Astrocyte of the spinal cord (primary cell): Measurements from ENCODE around the gene WNT7B.
A peak's percentile ranks its signal among the peaks of the same experiment; 100 is the strongest.

Experiments used
- DNase-seq: peaks from one replicate; pipeline ENCODE4 v3.0.0; 2011; ENCODE audit warnings: low read depth, low spot score
- H3K4me3 ChIP-seq: 2 replicates; pipeline ENCODE4 v1.5.1; 2011; ENCODE audit warnings: low read depth, mild to moderate bottlenecking, low read length, moderate library complexity
- CTCF ChIP-seq: IDR thresholded peaks from 2 replicates; pipeline ENCODE4 v1.5.1; 2012; ENCODE audit warnings: low read depth, mild to moderate bottlenecking, low read length, inconsistent platforms
- in situ Hi-C: cut with HindIII; loops from 2 replicates; pipeline ENCODE4 v1.10.0; 2017; ENCODE audit warnings: low sequenced_read_pairs

The WNT7B gene

GRCh38 chr22:45891471-45891995 lies 85.4 kb downstream of the WNT7B start:
- DNase-seq = no peak
- in situ Hi-C loops = no loop called here
- no peak overlapping the region for H3K4me3 ChIP-seq
- TF ChIP-seq CTCF = no peak

- no peak for TF ChIP-seq CTCF
- H3K4me3 ChIP-seq = no peak overlapping the region
- in situ Hi-C loops = no loop called here
- DNase-seq = no peak
Observed at GRCh38 chr22:45891021-45891421, 85.9 kb downstream of the WNT7B start.

- no peak overlapping the region for H3K4me3 ChIP-seq
- DNase-seq = no peak
- in situ Hi-C loops = no loop called here
- no peak for TF ChIP-seq CTCF
Observed at GRCh38 chr22:45890351-45890635, 86.7 kb downstream of the WNT7B start.

DNA sequence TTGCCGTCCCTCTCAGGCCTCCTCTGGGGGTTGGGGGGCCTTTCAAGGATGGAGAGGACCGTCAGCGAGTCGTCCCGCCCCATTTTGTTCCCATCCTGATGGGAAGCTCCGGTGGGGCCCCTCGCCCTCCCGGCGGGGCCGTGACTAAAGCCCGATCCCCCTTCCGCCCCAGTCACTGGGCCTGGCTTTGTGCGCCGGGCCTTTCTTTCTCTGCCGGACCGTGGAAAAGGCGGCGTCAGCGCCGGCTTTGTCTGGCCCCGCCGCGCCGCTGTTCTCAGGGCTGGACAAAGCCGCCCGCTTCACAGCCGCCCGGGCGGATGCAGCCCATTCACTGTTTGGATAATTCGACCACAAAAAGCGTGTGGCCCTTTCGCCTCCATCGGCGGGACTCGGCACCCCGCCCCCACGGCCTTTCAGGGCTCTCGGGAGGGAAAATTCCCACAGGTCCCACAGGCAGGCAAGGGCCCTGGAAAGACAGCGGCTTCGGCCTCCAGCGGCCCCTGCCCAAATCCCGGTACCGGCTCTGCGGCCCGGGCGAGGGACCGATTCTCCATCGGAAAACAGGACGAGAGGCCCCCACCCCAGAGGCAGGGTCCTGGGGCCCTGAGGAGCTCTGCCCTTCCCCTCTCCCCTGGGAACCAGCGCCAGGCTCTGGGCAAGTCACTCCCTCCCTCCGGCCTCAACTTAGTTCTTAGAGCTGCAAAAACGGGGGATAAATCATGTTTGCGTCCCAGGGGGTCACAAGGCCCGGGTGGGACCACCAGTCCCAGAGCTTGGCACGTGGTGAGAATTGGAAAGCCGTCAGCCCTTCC lies 87.2 kb downstream of the WNT7B start:
- in situ Hi-C loops = no loop called here
- DNase-seq = peak; percentile 24
- no peak for TF ChIP-seq CTCF
- H3K4me3 ChIP-seq = no peak overlapping the region

DNA sequence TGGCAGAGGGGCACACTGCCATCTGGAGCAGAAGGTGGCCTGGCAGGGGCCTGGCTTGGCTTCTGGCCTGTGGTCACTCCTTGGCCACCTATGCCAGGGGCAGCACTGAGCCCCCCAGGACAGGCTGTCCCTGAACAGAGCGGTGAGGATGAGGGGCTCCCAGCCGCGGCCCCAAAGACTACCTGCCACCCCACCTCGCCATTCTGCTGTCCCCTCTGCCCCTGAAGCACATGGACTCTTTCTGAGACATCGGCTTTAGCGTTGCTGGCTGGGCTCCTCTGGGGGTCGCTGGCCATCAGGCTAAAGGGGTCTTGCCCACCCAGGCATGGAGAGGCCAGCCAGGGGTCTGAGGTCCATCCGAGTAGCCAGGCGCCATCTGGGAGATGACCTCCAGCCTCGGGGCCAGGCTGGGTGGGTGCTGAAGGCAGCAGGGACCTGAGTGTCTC lies 87.8 kb downstream of the WNT7B start:
- in situ Hi-C loops = no loop called here
- H3K4me3 ChIP-seq = no peak overlapping the region
- no peak for DNase-seq
- TF ChIP-seq CTCF = no peak

DNA sequence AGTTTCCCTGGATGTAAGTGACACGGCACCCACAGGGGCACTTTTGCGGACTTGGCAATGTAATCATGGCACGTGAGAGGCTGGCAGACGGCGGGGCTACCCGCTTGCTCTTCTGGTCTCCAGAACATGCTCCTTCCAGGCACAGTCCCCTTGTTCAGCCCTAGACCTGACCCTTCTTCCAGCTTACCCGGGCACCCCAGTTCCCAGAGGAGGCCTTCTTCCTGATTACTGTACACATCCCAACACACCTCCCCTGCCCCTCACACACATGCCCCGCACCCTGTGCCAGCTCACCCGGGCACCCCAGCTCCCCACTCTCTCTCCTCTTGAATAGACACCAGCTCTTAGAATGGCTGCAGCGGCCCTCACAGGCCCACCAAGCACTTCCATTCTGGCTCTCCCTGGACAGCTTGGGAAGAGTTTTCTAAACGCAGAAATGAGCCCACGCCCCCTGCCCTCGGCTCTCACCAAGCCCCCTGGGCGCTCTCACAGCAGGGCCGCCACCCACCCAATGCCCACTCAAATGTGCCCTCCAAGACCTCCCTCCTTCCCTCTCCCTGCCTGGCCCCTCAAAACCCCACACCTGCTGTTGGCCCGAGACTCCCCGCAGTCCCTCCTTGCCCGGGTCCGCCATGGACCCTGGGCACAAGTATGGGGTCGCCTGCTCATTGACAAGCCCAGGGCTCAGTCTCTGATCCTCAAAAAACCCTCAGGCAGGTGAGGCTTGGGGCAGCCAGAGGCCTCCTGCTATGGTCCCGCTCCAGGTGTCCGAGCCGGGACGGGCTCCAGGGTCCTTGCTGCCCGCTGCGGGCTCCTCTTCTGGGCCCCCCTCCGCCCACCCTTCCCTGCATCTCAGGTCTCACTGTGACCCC lies 88.5 kb downstream of the WNT7B start:
- H3K4me3 ChIP-seq = no peak overlapping the region
- DNase-seq = no peak
- TF ChIP-seq CTCF = no peak
- in situ Hi-C loops = no loop called here
